ENCODE data around the gene POLD4. TPM values are rescaled to one million over a fixed set of nuclear protein-coding genes. Genes with fewer than 3 reads are reported as not detected.

Gene POLD4
- polyA plus RNA-seq, 1 experiment: 45.9 TPM

DNA sequence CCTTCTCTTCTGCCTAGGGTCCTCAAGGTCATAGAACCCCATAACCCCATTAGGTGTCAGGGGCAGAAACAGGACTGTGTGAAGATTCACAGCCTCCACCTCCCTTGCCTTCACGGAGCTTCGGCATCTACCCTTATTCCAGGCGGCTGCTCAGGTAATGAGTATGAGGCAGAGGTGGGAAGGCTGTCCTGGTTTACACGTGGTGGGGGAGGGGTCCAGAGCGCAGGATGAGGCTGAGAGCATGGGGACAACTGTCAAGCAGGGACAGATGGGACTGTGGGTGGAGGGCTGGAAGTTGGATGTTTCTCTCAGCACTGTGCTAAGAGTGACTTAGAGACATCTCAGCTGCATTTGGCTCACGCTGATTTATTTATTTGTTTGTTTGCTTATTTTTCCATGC, 34.2 kb upstream of the POLD4 start:
- TF ChIP-seq, protein P1, sequence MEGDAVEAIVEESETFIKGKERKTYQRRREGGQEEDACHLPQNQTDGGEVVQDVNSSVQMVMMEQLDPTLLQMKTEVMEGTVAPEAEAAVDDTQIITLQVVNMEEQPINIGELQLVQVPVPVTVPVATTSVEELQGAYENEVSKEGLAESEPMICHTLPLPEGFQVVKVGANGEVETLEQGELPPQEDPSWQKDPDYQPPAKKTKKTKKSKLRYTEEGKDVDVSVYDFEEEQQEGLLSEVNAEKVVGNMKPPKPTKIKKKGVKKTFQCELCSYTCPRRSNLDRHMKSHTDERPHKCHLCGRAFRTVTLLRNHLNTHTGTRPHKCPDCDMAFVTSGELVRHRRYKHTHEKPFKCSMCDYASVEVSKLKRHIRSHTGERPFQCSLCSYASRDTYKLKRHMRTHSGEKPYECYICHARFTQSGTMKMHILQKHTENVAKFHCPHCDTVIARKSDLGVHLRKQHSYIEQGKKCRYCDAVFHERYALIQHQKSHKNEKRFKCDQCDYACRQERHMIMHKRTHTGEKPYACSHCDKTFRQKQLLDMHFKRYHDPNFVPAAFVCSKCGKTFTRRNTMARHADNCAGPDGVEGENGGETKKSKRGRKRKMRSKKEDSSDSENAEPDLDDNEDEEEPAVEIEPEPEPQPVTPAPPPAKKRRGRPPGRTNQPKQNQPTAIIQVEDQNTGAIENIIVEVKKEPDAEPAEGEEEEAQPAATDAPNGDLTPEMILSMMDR (IDR thresholded peaks at IDR 0.05; ENCODE audit: low read depth, low read length): no peak
- Histone ChIP-seq H3K27me3 (ENCODE audit: control insufficient read depth, insufficient read depth, low read length) (no peaks in the 10 kb centered on the region), H3K27ac (ENCODE audit: low read depth, low read length) (no peak overlapping the region), H3K4me3 (ENCODE audit: low read depth, low read length) (no peak overlapping the region), H3K9me3 (ENCODE audit: control insufficient read depth, insufficient read depth, low read length) (no peaks in the 10 kb centered on the region)
- ChIA-PET POLR2A (no interaction called here), CTCF (interaction anchor here (24.1 kb wide), 1 partner anchor 29 kb away, joined by 716 read pairs; the partner anchor contains the start of gene POLD4)
- no peak for DNase-seq (ENCODE audit: low read depth, low spot score)

DNA sequence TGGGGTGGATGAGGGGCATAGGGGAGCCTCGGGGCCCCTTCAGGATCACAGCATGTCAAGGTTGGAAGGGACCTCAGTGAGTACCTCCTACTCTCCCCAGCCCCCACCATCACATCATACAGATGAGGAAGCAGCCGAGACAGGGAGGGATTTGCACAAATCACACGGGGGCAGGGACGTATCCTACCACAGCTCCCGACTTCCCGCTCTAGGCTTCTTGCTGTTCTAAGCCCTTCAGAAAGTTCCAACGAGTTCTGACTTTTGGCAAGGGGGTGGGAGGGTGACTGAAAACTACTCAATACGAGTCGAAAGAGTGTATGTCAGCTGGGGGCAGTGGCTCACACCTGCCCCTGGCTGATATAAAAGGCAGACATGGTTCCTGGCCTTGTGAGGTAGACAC, 33.7 kb upstream of the POLD4 start:
- Histone ChIP-seq H3K4me3 (ENCODE audit: low read depth, low read length) (no peak overlapping the region), H3K9me3 (ENCODE audit: control insufficient read depth, insufficient read depth, low read length) (no peaks in the 10 kb centered on the region), H3K27me3 (ENCODE audit: control insufficient read depth, insufficient read depth, low read length) (no peaks in the 10 kb centered on the region), H3K27ac (ENCODE audit: low read depth, low read length) (no peak overlapping the region)
- ChIA-PET CTCF (interaction anchor here (0.6 to 24.1 kb wide), 3 partner anchors 15 to 67 kb away, joined by 3 to 716 read pairs (median 3); partner anchors contain the start of gene POLD4), POLR2A (interaction anchor here (0.6 to 0.7 kb wide), 2 partner anchors 35 to 84 kb away, joined by 4 to 5 read pairs; partner anchors contain the start of gene SSH3)
- no peak for DNase-seq (ENCODE audit: low read depth, low spot score)
- TF ChIP-seq, protein P1 (IDR thresholded peaks at IDR 0.05; ENCODE audit: low read depth, low read length): no peak

DNA sequence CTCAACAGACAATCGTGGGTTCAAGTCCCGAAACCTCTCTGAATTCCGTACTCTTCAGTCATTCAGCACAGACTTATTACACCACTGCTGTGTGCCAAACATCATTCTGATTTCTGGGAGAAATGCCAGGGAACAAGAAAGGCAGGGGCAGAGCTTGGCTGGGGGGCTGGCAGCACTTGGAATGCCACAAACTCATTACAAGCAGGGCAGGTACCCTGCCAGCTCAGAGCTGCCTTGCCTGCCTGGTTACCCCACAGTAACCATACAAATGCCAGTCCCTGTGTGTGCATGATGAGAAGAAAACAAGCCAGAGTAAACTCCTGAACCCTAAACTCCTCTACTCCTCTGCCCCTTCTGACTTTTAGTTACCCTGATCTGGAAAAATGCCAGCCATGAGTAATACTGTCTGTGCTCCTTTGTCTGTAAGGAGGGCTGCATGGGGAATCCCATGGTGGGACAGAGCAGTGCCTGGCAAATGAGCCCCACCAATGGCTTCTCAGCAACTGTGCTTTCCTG, 31.6 kb upstream of the POLD4 start:
- ChIA-PET CTCF (interaction anchor here (24.1 kb wide), 1 partner anchor 27 kb away, joined by 716 read pairs; the partner anchor contains the start of gene POLD4), POLR2A (interaction anchor here (0.7 to 0.9 kb wide), 2 partner anchors 12 to 198 kb away, joined by 3 to 4 read pairs; partner anchors contain the start of genes CLCF1 and GSTP1)
- no peaks in the 10 kb centered on the region for H3K27me3 ChIP-seq (ENCODE audit: control insufficient read depth, insufficient read depth, low read length)
- H3K4me3 ChIP-seq (ENCODE audit: low read depth, low read length): no peak overlapping the region
- no peak for DNase-seq (ENCODE audit: low read depth, low spot score)
- no peak overlapping the region for H3K27ac ChIP-seq (ENCODE audit: low read depth, low read length)
- no peaks in the 10 kb centered on the region for H3K9me3 ChIP-seq (ENCODE audit: control insufficient read depth, insufficient read depth, low read length)
- TF ChIP-seq, protein P1 (IDR thresholded peaks at IDR 0.05; ENCODE audit: low read depth, low read length): no peak

DNA sequence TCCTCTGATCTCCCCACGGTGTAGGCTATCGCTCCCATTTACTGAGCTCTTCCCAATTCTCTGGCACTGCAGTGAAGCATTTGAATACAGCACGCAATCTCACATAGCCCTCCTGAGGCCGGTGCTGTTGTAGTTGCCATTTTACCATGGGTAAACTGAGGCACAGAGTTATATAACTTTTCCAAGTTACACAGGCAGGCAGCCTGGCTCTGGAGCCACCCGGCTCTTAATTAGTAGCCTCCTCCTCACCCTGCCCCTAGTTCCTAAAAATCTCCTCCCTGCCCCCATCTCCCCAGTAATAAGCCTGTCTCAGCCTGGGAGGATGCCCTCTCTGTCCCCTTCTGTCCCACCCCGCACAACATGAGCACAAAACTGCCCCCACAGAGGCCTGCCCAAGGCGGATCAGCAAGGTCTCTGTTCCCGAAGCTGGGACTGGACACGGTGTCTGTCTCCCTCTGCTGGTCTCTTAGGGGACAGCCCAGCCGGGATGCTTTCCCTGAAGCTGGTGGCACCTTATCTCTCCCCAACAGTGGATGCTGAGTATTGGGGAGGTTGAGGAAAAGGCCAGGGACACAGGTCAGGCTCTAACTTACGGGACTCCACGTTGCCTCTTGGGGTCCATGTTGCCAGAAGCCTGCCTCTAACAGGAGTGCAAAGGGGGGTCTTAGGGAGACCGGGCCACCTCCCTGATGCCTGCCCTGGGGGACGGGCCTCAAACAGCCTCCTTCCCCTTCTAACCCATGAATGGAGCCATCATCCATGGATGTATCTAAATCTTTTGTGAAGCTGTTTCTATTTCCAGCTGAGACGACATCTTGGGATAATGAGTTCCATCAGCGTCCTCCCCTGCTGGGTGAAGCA, 29.2 kb upstream of the POLD4 start:
- no peak overlapping the region for H3K27ac ChIP-seq (ENCODE audit: low read depth, low read length)
- DNase-seq (ENCODE audit: low read depth, low spot score): no peak
- no peak overlapping the region for H3K4me3 ChIP-seq (ENCODE audit: low read depth, low read length)
- TF ChIP-seq, protein P1 (IDR thresholded peaks at IDR 0.05; ENCODE audit: low read depth, low read length): peak; percentile 99
- ChIA-PET CTCF (interaction anchor here (0.6 to 24.1 kb wide), 22 partner anchors 8 to 233 kb away, joined by 3 to 716 read pairs (median 5); partner anchors contain the start of genes ANKRD13D, CORO1B, GRK2 and POLD4), POLR2A (interaction anchor here (0.5 to 1.5 kb wide), 13 partner anchors 9 to 123 kb away, joined by 3 to 16 read pairs (median 4); partner anchors contain the start of genes CLCF1, POLD4, RAD9A and SSH3)
- no peaks in the 10 kb centered on the region for H3K9me3 ChIP-seq (ENCODE audit: control insufficient read depth, insufficient read depth, low read length)
- no peaks in the 10 kb centered on the region for H3K27me3 ChIP-seq (ENCODE audit: control insufficient read depth, insufficient read depth, low read length)

Data from AG04450 (cell line).